Right lobe of liver (tissue), 6 donors: ENCODE results near the gene YTHDF1. TPM values are rescaled to one million over a fixed set of nuclear protein-coding genes. Genes with fewer than 3 reads are reported as not detected.

Experiments used
- ATAC-seq, 4 donors: fragments of 200-7000 bp; cut with Tn5 transposase; one replicate each; pipeline ENCODE4 v1.9.1; 2020; ENCODE audit warnings: mild to moderate bottlenecking in 4 of 4, moderate library complexity in 4 of 4
- DNase-seq, 3 donors: peaks; one replicate each; pipeline ENCODE4 v3.0.0-alpha.2; 2020
- H3K27ac ChIP-seq, 3 donors: fragments of 200-600 bp; one replicate each; pipeline ENCODE4 v1.8.0; 2022
- H3K27me3 ChIP-seq, 2 donors: fragments of 200-600 bp; one replicate each; pipeline ENCODE4 v1.8.0; 2022
- H3K36me3 ChIP-seq, 4 donors: fragments of 200-600 bp; sonication (generic) in 1 of 4; one replicate each; pipeline versions ENCODE4 v1.5.1 to v1.8.0; 2017 to 2022; ENCODE audit warnings: control low read depth in 1 of 4
- H3K4me1 ChIP-seq, 4 donors: fragments of 200-600 bp; sonication (generic) in 1 of 4; one replicate each; pipeline versions ENCODE4 v1.5.1 to v1.8.0; 2017 to 2022; ENCODE audit warnings: control low read depth in 1 of 4
- H3K4me3 ChIP-seq, 3 donors: fragments of 200-600 bp; one replicate each; pipeline ENCODE4 v1.8.0; 2022
- H3K9me3 ChIP-seq, 4 donors: fragments of 200-600 bp; sonication (generic) in 1 of 4; one replicate each; pipeline versions ENCODE4 v1.5.1 to v1.8.0; 2017 to 2022; ENCODE audit warnings: control low read depth in 1 of 4
- POLR2A ChIP-seq: fragments of 450-650 bp; IDR thresholded peaks from one replicate; pipeline ENCODE4 v1.6.1; 2017; ENCODE audit warnings: antibody characterized with exemption, mild to moderate bottlenecking
- WGBS: methylation state at CpG from one replicate; pipeline ENCODE4 v1.1.6; 2018; ENCODE audit warnings: low coverage, low lambda C conversion rate; ENCODE audit not compliant: insufficient coverage; ENCODE audit errors: missing lambda C conversion rate; 5-methylcytosine and 5-hydroxymethylcytosine counted together
- intact Hi-C, 2 donors: fragments of 100-400 bp; cut with DNase I; formaldehyde crosslinking; loops; one replicate each; pipeline versions ENCODE4 v1.11.2 to v1.14.1; 2022
- total RNA-seq, 6 experiments: library from RNA; depleted of rRNA in 2 of 6; stranded (reverse); fragments of >200 nt in 2 of 6; fragmentation: NEBNext Ultra II Directional in 3 of 6; extraction: Animal tissue kit (Norgen Biotek cat#: 25700) in 3 of 6; gene quantifications; one replicate each; pipeline versions ENCODE4 v1.1.0 to v1.2.4, GENCODE V29; 2016 to 2023
- TF ChIP-seq, protein P1 (sequence below), 4 donors: fragments of 200-600 bp in 3 of 4; fragments of 450-650 bp in 1 of 4; IDR thresholded peaks; one replicate each; pipeline versions ENCODE4 v1.5.1 to v1.8.0; 2016 to 2022; ENCODE audit warnings: antibody characterized with exemption in 4 of 4, mild to moderate bottlenecking in 2 of 4
- donor health status: DM: no; HTN: yes; CAD: no.
- donor health status: DM: no; HTN: no; CAD: no.
- donor health status: DM: no; HTN: no; CAD: no.
- donor health status: DM: no; HTN: yes; CAD: no.
- donor health status: DM: no; HTN: yes; CAD: no.

YTHDF1 gene
- total RNA-seq, 6 experiments from 2014 or later: 16.4 to 23.6 (median 21.1) TPM

DNA sequence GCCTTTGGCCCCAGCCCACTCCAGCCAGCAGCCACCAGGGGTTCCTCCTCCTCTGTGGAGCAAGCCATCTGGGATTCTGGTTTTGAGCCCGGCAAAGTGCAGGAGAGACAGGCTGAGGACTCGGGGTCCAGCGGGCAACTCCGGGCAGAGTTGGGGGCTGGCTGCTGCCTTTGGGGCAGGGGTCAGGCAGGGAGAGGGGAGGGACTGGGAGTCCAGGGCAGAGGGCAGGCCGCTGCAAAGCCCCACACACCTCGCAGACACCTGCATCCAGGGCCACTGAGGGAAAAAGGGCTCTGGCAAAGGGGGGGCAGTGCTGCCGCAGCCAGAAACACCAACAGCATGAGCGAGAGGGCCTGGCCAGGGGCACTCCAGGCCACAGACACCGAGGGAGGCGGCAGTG, 28.5 kb upstream of the YTHDF1 start:
- Histone ChIP-seq H3K27ac (no peak overlapping the region), H3K9me3 (no peaks in the 10 kb centered on the region), H3K27me3 (no peaks in the 10 kb centered on the region), H3K36me3 (no peaks in the 10 kb centered on the region), H3K4me1 (no peaks in the 10 kb centered on the region), H3K4me3 (no peak overlapping the region)
- TF ChIP-seq, protein P1, sequence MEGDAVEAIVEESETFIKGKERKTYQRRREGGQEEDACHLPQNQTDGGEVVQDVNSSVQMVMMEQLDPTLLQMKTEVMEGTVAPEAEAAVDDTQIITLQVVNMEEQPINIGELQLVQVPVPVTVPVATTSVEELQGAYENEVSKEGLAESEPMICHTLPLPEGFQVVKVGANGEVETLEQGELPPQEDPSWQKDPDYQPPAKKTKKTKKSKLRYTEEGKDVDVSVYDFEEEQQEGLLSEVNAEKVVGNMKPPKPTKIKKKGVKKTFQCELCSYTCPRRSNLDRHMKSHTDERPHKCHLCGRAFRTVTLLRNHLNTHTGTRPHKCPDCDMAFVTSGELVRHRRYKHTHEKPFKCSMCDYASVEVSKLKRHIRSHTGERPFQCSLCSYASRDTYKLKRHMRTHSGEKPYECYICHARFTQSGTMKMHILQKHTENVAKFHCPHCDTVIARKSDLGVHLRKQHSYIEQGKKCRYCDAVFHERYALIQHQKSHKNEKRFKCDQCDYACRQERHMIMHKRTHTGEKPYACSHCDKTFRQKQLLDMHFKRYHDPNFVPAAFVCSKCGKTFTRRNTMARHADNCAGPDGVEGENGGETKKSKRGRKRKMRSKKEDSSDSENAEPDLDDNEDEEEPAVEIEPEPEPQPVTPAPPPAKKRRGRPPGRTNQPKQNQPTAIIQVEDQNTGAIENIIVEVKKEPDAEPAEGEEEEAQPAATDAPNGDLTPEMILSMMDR (IDR thresholded peaks at IDR 0.05): no peak
- no peak for TF ChIP-seq POLR2A
- intact Hi-C loops: no loop called here
- ATAC-seq (no peak), DNase-seq (no peak)
- WGBS: 50% methylated on average over 2 of the region's 10 CpGs

DNA sequence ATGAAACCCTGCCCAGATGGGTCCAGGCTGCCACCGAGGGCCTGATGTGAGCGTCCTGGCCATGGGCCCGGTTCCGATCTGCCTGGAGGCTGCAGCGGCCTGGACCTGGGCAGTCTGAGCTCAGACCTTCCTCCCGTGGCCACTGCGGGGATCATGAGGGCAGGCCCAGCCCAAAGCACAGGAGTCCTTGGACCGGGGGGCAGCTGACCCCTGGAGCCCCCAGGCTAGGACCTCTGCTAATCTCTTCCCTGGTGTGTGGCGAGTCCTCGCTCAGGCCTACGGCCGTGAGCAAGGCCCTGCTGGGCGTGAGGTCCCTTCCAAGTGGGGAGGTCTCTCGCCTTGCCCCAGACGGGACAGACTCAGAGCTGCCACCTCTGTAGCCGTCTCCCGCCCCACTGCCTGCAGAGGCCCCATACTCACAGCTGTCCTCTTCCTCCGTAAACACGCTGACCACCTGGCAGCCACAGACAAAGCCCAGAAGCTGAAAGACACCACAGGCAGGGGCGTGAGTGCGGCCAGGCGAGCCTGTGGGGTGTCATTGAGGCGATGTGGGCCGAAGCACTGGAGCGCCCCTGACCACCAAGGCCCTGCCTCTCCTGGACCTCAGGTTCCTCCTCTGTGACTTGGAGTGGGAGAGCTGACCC, 27.8 kb upstream of the YTHDF1 start:
- Histone ChIP-seq H3K36me3 (no peaks in the 10 kb centered on the region), H3K27ac (no peak overlapping the region), H3K27me3 (no peaks in the 10 kb centered on the region), H3K9me3 (no peaks in the 10 kb centered on the region), H3K4me3 (no peak overlapping the region), H3K4me1 (no peaks in the 10 kb centered on the region)
- DNase-seq (no peak), ATAC-seq (no peak)
- TF ChIP-seq POLR2A: no peak
- TF ChIP-seq, protein P1 (IDR thresholded peaks at IDR 0.05): no peak
- WGBS: 80% methylated on average over 2 of the region's 25 CpGs
- intact Hi-C loops: no loop called here

DNA sequence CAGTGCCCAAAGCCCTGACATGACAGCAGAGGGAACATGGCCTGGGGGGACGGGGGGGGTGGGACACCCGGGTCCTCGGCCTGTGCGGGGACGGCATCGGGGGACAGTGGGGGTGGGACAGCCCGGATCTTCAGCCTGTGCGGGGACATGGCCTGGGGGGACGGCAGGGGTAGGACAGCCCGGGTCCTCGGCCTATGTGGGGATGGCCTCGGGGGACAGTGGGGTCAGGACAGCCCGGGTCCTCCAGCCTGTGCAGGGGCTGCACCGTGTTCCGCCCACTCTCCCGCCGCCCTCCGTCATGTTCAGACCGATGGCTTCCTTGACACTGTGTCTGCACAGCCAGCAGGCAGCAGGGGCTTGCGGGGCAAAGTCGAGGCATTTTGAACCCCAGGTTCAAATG, 26.8 kb upstream of the YTHDF1 start:
- Histone ChIP-seq H3K4me1 (no peaks in the 10 kb centered on the region), H3K27ac (no peak overlapping the region), H3K27me3 (no peaks in the 10 kb centered on the region), H3K36me3 (no peaks in the 10 kb centered on the region), H3K4me3 (no peak overlapping the region), H3K9me3 (no peaks in the 10 kb centered on the region)
- intact Hi-C loops: no loop called here
- DNase-seq (no peak), ATAC-seq (no peak)
- 49% methylated on average over 4 of the region's 21 CpGs for WGBS
- TF ChIP-seq POLR2A: no peak
- TF ChIP-seq, protein P1 (IDR thresholded peaks at IDR 0.05): no peak

DNA sequence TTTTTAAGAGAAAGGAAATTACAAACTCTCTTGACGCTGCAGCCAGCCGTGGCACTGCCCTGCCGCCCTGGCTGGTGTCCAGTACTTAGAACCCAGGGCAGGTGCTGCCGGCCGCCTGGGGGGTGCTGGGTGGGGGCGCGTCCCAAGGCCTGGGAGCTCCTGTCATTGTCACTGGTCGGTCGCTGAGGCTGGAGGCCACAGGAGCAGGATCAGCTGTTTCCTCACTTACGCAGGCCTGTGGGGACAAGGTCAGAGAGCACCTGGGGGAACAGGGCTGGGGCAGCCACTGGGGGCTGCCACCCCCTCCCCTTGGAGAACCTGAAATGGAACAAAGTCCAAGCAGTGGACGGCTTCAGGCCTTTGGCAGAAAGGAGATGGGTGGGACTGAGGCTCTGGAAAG, 25.3 kb upstream of the YTHDF1 start:
- Histone ChIP-seq H3K9me3 (no peaks in the 10 kb centered on the region), H3K4me1 (no peaks in the 10 kb centered on the region), H3K36me3 (no peaks in the 10 kb centered on the region), H3K27ac (no peak overlapping the region), H3K27me3 (no peaks in the 10 kb centered on the region), H3K4me3 (no peak overlapping the region)
- DNase-seq (no peak), ATAC-seq (no peak)
- intact Hi-C loops: no loop called here
- TF ChIP-seq, protein P1 (IDR thresholded peaks at IDR 0.05): no peak
- no peak for TF ChIP-seq POLR2A
- WGBS: 35% methylated on average over 8 of the region's 11 CpGs

DNA sequence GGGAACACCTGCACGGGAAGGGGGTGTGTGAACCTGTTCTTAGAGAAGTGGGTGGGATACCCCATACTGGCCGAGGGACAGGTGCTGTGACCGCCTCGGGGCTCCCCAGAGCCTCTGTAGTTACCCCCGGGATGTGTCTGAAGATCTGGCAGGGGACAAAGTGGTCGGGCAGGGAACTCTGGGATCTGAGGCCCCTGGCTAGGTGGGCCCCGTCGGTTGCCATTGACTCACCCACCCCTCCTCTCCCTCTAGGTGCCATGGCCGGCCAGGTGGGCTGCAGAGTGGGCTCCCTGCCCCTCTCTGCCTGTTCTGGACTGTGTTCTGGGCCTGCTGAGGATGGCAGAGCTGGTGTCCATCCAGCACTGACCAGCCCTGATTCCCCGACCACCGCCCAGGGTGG, 24.1 kb upstream of the YTHDF1 start:
- ATAC-seq: no peak
- Histone ChIP-seq H3K9me3 (no peaks in the 10 kb centered on the region), H3K27ac (no peak overlapping the region), H3K4me1 (no peaks in the 10 kb centered on the region), H3K4me3 (no peak overlapping the region), H3K36me3 (no peaks in the 10 kb centered on the region), H3K27me3 (no peaks in the 10 kb centered on the region)
- TF ChIP-seq POLR2A: no peak
- TF ChIP-seq, protein P1 (IDR thresholded peaks at IDR 0.05): no peak
- no peak for DNase-seq
- 57% methylated on average over 1 of the region's 11 CpGs for WGBS
- intact Hi-C loops: no loop called here
